Activated CD4-positive, CD25-positive, alpha-beta regulatory T cell (primary cell): ENCODE data around the gene KCNC2.
"Not testable (repeated sequence)": the region's sequence is repeated elsewhere in the genome, so short reads cannot be mapped to it uniquely, and the experiment has no call there.

ENCODE experiments used
- DNase-seq, 4 experiments: peaks; one replicate each; lab custom pipeline; 2025; lab: John Stamatoyannopoulos, UW

Gene KCNC2

DNA sequence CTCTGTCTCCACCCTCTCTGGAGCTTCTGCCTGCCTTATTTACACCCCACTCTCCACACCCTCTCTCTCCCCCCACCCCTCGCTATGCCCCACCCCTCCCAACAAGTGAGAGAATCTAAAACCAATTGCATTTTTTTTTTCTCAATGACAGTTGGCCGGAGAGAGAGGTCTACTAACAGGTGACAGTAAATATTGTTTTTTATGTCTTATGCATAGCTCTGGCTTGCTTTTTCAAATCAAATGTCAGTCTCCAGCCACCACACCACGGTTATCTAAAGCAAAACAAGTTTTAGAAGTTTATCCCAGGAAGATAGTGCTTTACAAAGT is at the start of gene KCNC2:
TSS of gene KCNC2 (minus strand) at position 28 of the 327 bp plus-strand sequence.
- no peak for DNase-seq

GRCh38 chr12:75259143-75259542 is 49.5 kb upstream of the KCNC2 start:
- DNase-seq = no peak

DNA sequence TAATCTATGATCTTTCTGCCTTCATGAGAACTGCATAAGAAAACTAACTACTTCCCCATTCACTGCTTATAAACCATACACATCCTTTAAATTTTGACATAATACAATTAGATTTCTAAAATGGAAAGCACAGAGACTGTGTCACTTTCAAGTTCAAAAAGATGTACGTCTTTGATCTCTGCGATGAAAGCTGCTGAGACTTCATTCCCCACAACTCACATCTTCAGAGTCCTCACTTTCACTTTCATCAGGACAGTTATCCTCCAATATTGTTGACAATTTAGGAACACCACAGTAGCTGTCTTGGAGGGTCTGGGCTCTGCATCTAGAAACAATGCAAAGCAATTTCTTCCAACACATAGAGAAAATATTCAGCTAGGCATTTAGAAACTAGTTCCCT is 47.9 kb upstream of the KCNC2 start:
- no peak for DNase-seq

DNA sequence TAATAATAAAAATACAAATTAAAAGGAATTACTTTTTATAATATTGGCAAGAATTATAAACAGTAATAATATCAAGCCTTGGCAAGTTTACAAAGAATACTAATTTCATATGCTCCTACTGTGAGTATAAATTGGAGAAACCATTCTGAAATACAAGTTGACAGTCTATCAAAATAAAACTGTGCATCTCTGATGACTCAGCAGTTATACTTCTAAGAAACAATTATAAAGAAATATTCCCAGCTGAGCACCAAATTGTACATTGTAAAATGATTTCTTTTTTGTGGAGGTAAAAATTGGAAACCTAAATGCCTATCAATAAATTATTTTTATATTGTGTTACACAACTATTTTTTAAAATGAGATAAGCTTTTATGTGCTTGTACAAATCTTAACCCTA is 35.5 kb upstream of the KCNC2 start:
- no peak for DNase-seq

DNA sequence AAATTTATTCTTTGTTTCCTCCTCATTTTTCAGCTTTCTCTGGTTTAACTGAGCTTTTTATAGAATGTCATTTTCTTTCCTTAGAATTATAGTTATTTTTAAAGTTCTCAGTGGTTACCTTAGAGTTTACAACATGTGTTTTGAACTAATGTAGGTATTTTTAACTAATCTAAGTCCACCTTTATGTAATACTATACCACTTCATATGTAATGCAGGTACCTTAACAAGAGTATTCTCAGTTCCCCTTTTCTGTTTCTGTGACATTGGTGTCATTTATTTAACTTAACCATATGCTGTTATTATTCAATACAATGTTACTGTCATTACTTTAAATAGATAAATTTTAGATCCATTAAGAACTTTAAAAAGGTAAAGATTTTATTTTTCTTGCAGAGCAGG is 30.3 kb upstream of the KCNC2 start:
- DNase-seq = no peak

- no peak for DNase-seq
Observed at GRCh38 chr12:75236206-75236605, 26.6 kb upstream of the KCNC2 start.

DNA sequence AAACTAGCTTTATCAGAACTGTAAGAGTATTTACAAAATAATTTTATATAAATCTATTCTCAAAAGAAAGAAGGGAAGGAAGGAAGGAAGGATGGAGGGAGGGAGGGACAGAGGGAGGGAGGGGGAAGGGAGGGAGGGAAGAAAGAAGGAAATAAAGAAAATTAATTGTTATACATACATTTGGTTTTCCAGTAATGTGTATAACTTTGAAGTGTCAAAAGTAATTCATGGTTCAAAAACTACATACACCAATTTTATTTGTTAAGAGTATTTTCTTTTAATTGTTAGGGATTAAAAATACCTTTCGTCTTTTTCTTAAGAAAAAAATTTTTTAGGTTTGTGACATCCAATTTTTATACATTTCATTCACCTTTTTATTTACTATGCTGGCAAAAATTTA is 17.5 kb upstream of the KCNC2 start:
- no peak for DNase-seq

- no peak for DNase-seq
Observed at GRCh38 chr12:75212072-75212471, 2.4 kb upstream of the KCNC2 start.

DNA sequence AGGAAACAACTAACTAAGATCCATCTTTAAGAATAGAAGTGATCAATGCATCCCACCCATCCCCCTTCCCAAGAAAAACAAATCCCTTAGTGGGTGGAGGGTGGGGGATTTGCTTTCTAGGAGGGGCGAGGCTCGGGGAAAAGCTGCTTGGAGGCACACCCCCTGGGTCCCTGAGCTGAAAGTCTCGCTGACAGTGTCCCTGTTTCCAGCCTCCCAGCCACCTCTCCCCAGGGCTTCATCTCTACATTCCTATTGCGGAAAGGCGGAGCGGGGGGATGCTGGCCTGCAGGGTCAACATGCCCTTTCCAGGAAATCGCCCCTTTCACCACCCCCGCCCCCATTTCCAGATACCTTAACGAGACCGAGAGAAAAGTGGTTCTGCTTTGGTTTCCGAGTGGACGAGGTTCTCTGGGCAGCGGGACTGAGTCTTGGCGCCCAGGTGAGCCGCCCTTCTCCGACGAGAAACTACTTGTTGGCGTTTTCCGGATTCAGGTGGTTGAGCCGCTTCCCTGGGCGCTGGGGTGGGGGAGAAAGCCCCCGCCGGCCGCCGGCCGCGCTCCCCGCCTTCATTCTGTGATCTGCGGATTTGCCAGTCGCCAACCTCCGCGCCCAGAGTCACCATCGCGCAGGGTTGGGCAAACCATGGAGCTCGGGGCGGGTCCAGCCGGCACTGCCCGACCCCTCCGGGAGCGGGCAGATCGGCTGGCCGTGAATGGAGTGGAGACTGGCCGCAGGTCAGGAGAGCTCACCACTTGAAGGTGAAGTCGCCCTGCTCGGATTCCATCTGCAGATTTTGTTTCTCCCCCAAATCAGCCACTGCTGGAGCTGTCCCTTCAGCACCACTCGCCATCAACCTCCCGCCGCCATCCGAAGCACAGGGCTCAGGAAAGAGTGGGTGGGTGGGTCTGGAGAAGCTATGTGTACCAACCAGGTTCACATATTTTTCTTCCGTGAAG is 505 bp downstream of the KCNC2 start:
- DNase-seq = no peak

GRCh38 chr12:75207338-75208083 is 2.1 kb downstream of the KCNC2 start:
- DNase-seq = no peak

DNA sequence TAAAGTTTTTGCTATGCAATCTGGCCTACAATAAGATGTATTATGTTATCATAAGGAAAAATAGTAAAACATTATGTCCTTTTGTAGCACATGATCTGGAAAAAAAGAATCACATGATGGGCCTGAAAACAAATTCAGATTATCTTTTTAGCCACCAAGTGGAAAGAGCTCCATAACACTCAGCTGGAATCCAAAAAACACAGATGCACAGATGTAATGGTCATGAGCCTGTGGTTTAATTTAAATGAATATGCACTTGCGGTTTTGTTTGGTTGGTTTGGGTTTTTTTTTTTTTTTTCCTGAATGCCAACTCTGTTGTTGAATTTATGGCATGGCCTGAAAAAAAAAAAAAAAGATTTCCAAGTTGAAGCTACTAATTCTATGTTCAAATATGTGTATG is 4.1 kb downstream of the KCNC2 start:
- no peak for DNase-seq

DNA sequence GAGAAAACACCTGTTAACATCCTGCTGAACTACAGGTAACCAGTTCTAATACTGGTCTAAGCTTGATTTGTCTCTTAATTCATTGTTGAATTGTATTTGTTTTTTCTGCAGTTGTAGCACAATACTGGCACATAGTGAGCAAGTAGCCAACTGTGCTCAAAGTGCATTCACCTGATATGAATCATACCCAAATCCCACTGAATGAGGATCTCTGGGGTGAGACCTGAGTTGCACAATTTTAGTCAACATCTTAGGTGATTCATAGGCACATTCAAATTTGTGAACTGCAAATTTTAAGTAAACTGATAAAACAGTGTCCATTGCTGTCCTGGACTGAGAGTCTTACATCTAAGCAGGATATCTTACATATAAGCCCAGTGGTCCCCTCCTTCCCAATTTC is 12.8 kb downstream of the KCNC2 start:
- no peak for DNase-seq

GRCh38 chr12:75196408-75196807 is 13.2 kb downstream of the KCNC2 start:
- no peak for DNase-seq

DNA sequence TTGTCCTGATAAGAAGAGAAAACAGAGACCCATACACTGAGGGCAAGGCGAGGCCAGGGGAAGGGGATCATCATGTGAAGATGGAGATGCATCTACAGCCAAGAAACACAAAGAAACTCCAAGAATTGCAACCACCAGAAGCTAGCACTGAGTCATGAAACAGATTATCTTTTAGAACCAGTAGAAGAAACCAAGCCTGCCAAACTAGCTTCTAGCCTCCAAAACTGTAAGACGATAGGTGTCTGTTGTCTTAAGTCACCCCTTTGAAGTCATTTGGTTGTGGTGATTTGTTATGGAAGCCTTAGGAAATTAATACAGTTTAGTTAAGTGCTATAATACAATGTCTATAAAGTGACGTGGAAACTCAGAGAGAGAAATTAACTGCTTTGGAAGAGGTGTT is 15.4 kb downstream of the KCNC2 start:
- DNase-seq = no peak

- no peak for DNase-seq
Observed at GRCh38 chr12:75192196-75192595, 17.4 kb downstream of the KCNC2 start.

DNA sequence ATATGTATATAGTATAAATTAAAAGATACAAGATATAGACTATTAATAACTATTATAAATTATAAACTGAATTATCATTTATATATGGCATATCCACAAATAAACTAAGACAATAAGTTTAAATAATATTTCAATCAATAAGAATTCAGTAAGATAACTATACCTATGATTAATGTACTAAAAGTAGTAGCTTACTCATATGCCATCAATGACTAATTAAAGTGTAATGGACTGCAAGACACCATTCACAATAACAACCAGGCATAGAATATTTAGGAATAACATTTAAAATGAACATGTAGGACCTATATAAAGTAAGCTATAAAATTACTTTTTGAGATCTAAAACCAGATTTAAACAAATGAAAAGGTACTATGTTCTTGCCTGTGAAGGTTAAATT is 18.8 kb downstream of the KCNC2 start:
- DNase-seq = no peak

DNA sequence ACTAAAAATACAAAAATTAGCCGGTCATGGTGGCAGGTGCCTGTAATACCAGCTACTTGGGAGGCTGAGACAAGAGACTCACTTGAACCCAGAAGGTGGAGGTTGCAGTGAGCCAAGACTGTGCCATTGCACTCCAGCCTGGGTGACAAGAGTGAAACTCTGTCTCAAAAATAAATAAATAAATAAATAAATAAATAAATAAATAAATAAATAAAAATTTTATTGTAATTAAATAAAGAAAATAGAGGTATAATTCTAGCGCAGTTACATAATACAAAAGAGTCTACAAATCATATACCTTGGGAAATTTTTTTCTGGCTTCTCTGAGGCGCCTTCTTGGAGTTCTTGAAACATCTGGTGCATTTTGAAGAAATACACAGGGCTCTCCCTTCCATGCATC is 23.8 kb downstream of the KCNC2 start:
- DNase-seq = not testable (repeated sequence)

- no peak for DNase-seq
Observed at GRCh38 chr12:75184516-75184915, 25.1 kb downstream of the KCNC2 start.

- DNase-seq = no peak
Observed at GRCh38 chr12:75183967-75184366, 25.7 kb downstream of the KCNC2 start.

DNA sequence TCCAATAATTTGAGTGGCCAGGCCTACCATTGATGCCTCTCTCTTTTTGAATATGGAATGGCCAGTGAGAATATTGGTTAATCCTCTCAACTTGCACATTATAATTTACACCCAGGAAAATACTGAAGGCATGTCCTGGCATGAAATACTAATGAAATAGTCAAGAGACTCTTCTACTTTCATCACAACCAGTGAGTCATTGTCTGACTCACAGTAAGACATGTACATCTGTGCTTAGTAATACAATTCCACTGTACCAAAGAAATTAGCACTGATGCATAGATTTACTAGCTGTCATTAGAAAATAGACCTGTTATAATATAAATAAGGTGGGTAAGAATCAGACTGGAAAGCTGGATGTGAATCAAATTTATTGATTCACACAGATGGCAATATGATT is 31.6 kb downstream of the KCNC2 start:
- no peak for DNase-seq

DNA sequence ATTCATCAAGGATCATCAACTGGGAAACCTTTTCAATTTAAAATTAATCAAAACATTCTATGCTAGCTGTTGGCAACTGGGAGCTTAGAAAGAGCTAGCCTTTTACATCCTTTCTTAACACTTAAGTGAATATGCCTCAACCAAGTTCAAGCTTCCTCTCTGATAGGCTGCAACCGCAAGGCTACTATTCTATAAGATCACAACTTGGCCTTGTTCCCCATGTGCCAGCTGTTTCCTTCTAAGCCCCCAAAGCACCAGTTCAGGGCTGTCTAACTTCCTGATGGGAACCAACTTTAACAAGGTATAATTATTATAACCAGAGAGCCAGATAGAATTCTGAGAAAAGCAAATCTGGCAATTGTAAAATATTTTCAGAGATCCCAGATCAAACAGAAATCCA is 37.0 kb downstream of the KCNC2 start:
- DNase-seq = no peak

- DNase-seq = no peak
Observed at GRCh38 chr12:75170640-75171185, 38.9 kb downstream of the KCNC2 start.

DNA sequence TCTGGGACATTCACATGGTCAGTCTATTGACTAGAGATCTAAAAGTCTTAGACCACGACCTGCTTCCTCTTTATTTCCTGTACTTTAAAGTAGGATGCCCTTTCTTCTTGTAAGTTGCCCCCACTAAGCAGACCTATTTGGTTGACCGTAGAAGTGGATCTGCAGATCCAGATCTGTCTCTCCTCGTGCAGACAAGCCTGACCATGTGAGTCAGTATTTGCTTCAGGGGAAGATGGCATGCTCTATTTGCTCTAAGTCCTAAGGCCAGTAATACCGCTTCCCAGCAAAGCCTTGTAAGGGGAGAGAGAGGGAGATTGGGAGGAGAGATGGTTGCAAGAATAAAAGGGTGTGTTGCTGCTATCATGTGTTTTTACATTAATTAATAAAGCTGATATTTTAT is 46.8 kb downstream of the KCNC2 start:
- no peak for DNase-seq
